Eye (tissue), 1 donor: Measurements from ENCODE around the gene DVL2.
"Not testable (repeated sequence)": the region's sequence is repeated elsewhere in the genome, so short reads cannot be mapped to it uniquely, and the experiment has no call there.

Experiments used
- DNase-seq: peaks from one replicate; pipeline ENCODE4 v3.0.0-alpha.2; 2015

Gene DVL2

DNA sequence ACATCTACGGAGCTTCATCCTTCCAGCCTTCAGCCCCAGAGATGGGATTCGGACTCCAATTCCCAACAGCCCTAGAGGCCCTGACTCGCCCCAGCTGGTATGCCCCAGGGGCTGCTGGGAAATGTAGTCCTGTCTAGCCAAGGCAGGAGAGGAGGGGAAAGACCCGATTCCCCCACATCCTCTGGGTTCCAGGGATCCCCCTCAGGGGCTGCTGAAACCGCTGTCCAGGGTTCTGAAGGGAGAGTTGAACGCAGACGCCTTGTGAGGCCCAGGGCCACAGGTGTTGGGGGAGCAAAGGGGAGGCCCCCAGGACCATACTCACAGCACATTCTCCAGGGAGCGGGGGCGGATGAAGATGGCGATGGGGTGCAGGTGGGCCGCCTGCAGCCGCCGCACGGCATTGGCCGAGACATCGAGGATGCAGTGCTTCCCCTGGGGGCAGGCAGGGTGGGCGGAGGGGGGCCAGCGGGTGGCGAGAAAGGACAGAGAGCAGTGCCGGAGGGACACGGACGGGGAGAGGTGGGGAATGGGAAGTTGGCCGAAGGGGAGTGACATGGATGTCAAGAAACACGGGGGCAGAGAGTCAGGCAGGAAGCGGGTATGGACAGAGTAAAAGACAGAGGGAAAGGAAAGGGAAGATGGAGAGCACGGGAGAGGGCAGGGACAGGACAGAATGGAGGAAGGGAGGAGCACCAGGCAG, 42.6 kb downstream of the DVL2 start:
- DNase-seq, result peak; percentile 90

DNA sequence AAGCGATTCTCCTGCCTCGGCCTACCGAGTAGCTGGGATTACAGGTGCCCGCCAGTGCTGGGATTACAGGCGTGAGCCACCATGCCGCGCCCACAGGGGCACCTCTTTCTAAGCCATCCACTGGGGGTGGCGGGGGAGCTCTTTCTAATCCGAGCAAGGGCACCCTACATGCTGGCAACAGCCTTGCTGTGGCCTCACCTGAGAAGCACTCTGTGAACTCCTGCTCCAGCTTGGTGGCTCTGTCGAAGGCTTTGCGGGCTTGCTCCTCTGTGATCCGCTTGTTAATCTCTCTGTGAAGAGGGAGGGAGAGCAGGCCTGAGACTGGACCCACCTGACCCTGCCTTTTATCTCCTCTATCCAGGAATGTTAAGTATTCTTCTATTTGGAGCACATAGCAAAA, 43.2 kb downstream of the DVL2 start:
- DNase-seq, result no peak

DNA sequence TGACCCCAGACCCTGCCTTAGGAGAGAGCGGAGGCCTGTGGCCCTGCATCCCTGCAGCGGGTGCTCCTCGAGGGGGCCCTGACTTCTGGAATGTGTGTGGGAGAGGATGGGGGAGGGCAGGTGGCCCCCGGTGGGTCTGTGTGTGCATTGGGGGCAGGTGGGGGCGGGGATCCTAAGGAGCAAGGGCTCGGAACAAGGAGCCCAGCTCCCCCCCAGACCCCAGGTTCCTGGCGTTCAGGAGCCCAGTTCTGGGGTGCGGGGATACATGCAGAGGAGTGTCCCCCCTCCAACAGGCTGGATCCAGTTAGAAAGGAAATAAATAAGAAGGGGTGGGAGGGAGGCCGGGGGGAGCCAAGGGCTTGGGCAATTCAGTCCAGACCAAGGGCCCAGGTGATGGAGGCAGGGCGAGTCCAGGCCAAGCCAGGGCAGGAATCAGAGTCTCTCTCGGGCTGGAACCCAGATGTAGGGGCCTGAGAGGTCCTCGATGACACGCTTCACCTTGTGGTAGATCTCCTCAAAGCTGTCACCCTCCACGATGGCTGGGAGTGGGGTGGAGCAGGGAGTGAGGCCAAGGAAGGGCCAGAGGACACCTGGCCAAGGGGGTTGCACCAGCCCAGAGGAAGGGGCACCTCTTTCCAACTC, 43.9 kb downstream of the DVL2 start:
- DNase-seq, result no peak

DNA sequence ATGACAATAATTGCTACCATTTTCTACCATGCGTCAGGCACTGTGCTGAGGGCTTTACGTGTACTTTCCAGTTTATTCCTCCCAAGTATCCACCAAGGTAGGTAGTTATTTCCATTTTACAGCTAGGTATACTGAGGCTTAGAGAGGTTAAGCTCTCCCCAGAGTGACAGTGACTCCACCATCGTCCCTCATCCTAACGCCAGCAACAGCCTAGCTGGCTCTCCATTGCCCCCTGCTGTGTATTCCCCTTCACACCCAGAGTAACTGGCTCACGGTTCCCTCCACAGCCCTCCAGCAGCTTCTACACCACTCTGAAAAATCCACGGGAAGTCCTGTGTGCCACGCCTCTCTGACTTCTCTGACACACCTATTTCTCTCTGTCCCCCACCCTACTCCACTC, 48.1 kb downstream of the DVL2 start:
- DNase-seq, result no peak

DNA sequence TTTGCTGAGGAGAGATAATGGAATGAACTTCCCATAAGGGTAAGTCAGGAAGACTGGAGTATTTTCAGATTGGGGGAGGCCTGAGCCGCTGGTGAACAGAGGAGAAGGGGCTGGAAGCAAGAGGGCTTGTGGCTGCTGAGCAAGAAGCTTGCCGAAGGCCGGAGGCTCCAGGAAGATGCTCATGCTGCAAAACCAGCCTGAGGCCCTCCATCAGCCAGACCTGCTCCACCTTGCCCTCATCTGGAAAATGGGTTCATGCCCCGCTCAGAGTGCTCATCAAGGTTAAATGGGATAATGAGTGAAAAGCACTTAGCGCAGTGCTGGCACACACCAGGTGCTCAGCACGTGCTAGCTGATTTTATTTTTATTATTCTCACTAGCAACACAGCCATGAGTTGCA, 49.7 kb downstream of the DVL2 start:
- DNase-seq, result no peak

DNA sequence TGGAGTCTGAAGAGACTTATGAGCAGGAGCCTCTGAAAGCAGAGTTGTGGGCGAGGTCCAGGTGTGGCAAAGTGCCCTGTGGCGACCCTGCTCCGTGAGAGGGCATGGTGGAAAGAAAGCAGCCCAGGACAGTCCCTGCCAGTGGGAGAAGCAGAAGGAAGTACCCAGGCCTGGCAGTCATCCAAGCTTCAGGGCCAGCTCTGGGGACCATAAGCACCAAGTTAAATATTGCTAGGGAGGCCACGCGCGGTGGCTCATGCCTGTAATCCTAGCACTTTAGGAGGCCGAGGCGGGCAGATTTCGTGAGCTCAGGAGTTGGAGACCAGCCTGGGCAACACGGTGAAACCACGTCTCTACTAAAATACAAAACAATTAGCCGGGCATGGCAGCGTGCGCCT, 50.2 kb downstream of the DVL2 start:
- DNase-seq, result no peak

DNA sequence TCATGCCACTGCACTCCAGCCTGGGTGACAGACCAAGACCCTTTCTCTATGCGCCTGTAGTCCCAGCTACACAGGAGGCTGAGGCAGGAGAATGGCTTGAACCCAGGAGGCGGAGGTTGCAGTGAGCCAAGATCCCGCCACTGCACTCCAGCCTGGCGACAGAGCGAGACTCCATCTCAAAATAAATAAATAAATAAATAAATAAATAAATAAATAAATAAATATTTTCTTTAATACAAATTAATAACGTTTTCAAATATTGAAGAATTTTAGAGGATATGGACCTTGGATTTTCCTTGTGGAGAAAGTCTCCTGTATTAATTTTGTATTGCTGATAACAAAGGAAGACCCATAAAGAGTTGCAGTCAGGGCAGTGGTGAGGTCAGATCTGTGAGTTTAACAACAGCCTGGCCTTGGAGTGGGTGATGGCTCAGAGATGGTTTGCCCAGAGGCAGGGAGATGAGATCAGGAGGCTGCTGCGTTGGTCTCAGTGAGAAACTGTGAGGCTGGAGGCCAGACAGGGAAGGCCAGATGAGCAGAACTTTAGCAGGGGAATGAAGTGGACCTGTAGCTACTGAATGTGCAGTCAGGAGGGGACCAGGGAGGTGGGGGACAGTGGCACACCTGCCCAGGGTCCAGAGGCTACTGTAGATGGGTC, 50.8 kb downstream of the DVL2 start:
- no peak for DNase-seq

DNA sequence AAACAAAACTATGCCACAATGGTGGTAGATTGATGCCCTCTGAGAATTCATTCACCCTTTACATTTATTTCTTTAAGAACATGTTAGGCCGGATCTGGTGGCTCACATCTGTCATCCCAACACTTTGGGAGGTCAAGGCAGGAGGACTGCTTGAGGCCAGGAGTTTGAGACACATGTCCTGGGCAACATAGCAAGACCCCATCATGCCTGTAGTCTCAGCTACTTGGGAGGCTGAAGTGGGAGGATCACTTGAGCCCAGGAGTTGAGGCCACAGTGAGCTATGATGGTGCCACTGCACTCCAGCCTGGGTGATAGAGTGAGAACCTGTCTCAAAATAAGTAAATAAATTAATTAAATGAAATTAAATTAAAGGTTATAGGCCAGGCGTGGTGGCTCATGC, 52.2 kb downstream of the DVL2 start:
- DNase-seq, result not testable (repeated sequence)

DNA sequence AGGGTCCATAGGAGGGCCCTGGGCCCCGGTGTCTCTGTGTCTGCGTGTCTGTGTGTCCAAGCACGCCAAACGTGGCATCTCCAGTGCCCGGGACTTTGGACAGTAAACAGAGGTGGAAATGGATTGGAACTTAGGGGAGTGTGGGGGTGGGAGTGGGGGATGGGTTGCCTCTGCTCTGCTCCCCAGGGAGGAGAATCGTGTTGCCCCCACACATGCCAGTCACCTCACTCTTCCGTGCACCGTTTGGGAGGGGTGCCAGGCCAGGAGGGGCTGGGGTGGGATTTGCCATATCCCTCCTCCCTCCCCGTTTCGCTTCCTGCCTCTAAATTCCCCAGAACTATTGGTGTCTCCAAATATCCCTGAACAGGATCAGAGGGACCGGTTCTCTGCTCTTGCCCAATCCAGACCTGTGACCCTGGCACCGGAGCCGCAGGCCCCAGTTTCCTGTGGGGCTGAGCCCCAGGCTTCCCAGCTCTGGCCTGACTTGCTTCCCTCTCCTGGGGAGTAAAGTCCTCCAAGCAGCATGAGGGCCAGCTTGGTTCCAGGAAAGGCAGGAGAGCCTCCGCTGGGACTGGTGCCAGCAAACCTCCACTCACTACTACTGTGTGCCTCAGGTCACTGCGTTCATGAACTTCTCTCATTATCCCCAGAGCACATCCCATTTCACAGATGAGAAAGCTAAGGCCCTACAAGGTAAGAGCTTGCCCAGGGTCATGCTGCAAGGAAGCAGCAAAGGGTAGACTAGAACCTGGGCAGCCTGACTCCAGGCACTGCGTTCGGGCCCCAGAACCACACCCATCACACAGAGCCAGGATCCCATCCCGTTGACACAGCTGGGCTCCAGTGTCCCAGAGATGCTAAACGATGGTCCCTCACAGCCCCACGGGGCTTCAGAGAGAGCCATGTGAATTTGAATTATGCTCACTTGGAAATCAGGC, 54.7 kb downstream of the DVL2 start, which contains the start of gene ASGR1:
TSS of gene ASGR1 (minus strand) at position 54 of the 938 bp plus-strand sequence. CDS start 807 bp downstream, outside the sequence.
- no peak for DNase-seq

DNA sequence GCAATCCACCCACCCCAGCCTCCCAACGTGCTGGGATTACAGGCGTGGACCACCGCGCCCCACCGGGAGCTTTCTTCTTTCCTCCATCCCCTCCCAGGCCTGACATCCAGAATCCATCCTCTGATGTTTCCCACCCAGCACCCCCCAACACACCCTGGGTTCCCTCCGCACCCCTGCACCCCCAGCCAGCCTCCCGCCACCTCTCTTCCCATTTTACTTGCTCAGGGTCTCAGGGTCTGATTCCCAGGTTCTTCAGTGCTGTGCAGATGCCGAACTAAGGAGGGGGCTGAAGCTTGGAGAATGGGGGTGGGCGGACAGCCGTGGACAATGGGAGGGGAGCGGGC, 55.4 kb downstream of the DVL2 start:
- no peak for DNase-seq

DNA sequence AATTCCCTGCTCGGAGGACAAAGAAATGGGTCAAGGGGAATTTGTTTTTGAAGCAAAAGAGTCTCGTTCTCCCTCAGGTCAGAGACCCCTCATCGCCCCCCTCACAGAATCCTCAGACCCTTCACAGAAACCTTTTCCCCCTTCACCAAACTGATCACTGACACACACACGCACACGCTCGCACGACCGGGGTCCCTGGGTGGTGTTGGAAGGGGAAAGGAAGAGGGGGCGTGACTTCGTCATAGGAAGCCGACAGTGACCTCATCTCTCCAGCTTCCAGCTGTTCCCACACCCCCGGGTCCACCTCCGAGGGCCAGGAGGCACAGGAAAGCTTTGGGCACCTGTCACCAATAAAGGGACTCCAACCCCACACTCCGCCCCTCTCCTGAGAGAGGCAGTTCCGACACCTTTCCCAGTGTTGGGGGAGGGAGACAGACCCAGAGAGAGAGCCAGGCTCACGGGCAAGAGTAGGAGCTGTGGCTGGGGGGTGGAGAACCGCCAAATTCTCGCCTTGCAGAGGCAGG, 56.3 kb downstream of the DVL2 start:
- peak; percentile 83 for DNase-seq

DNA sequence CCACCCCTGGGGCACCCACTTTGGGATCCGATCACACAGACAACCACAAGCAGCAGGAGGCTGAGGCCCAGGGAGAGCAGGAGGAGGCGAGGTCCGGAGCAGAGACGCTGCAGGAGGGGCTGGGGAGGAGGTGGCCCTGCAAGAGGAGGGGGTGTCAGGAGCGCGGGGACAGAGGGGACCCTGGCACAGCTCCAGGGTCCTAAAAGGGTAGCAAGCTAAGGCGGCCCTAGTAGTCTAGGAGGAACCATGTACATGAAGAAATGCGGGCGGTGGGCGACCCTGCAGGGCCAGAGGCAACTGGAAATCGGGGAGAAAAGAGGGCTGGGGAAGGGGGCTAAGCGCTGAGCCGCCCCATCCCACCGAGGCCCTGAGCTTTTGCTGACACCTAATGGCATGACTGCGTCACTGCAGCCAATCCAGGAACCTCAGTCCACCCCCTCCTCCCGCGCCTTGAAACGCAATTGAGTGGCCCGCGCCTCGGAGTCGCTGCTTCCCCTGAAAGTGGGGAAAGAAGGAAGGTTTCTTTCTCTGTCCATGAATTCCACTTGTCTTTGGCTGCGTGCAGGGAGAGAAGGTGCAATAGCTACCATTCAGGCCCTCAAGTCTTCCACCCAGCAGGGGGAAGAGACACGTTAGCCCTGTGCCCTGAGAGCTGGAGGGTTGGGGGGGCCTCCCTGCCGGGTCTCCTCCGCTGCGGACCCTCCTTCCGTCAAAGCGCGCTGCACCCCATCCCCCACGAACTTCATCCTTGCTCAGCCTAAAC, 56.9 kb downstream of the DVL2 start:
- peak; percentile 97 for DNase-seq

DNA sequence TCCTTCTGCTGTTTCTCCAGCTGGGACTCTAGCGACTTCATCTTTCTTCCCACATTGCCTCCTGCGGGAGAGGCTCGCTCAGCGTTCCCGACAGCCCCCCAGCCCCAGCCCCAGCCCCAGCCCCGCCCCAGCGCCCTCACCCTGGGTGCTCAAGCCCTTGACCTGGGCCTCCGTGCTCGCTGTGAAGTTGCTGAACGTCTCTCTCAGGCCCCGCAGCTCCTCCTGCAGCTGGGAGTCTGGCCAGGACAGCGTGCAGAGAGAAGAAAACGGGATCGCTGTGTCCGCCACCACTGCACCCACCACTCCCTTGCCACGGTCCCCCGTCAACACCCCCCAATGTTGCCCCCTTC, 57.5 kb downstream of the DVL2 start:
- DNase-seq, result no peak

DNA sequence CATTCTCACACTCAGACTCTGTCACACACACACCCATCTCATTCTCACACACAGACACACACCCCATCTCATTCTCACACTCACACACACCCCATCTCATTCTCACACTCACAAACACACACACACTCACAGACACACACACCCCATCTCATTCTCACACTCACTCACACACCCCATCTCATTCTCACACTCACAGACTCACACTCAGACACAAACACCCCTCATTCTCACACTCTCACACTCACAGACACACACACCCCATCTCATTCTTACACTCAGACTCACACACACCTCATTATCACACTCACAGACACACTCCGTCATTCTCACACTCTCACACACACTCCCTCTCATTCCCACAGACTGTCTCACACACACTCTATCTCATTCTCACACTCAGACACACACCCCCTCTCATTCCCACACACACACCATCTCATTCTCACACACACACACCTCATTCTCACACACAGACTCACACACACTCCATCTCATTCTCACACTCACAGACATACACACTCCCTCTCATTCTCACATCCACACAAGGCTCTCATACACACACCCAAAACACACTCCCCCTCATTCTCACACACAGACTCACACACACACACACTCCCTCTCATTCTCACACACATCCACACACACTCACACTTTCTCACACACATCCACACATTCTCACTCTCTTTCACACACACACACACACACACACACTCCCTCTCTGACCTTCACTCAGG, 58.0 kb downstream of the DVL2 start:
- peak; percentile 46 for DNase-seq
